ENCODE results near the gene PRPH. TPM values are rescaled to one million over a fixed set of nuclear protein-coding genes. Genes with fewer than 3 reads are reported as not detected.
"Not testable (repeated sequence)": the region's sequence is repeated elsewhere in the genome, so short reads cannot be mapped to it uniquely, and the experiment has no call there.

The PRPH gene
- total and polyA plus RNA-seq, 5 experiments from 2014 or later, result not detected

GRCh38 chr12:49296034-49296835, 1.3 kb downstream of the PRPH start:
- ATAC-seq, result peak; percentile 83 to 88
- POLR2A ChIA-PET, result interaction anchor here (0.6 to 1.5 kb wide), 4 partner anchors 28 to 161 kb away, joined by 3 to 5 read pairs (median 3); no protein-coding TSS in a partner anchor
- Mint-ChIP-seq H3K27ac (no peak overlapping the region), H3K4me1 (peaks cover 4 to 23% (median 21%) of the 10 kb centered on the region in 4 donors), H3K36me3 (peaks cover 0 to 3% (median 0%) of the 10 kb centered on the region in 3 donors), H3K9me3 (no peaks in the 10 kb centered on the region), H3K27me3 (peaks cover 25 to 81% (median 40%) of the 10 kb centered on the region in 5 donors), H3K4me3 (peak overlapping the region in 9 of 10 donors; percentile 48 to 78 (median 69))
- peak; percentile 43 to 83 (median 62) for DNase-seq

- H3K36me3 Mint-ChIP-seq, result peaks cover 0 to 3% (median 0%) of the 10 kb centered on the region in 3 donors
- DNase-seq (peak in 2 of 10 donors; percentile 11 to 41), ATAC-seq (peak; percentile 73 to 78)
- no peaks in the 10 kb centered on the region for H3K9me3 Mint-ChIP-seq
- H3K4me3 Mint-ChIP-seq, result peak overlapping the region; percentile 60 to 78 (median 69)
- H3K27me3 Mint-ChIP-seq, result peaks cover 30 to 81% (median 41%) of the 10 kb centered on the region in 5 donors
- POLR2A ChIA-PET, result interaction anchor here (0.6 to 1.5 kb wide), 4 partner anchors 29 to 160 kb away, joined by 3 to 5 read pairs (median 3); no protein-coding TSS in a partner anchor
- peaks cover 4 to 23% (median 21%) of the 10 kb centered on the region in 4 donors for H3K4me1 Mint-ChIP-seq
- H3K27ac Mint-ChIP-seq, result no peak overlapping the region
Observed at GRCh38 chr12:49296836-49297694, 2.1 kb downstream of the PRPH start.

DNA sequence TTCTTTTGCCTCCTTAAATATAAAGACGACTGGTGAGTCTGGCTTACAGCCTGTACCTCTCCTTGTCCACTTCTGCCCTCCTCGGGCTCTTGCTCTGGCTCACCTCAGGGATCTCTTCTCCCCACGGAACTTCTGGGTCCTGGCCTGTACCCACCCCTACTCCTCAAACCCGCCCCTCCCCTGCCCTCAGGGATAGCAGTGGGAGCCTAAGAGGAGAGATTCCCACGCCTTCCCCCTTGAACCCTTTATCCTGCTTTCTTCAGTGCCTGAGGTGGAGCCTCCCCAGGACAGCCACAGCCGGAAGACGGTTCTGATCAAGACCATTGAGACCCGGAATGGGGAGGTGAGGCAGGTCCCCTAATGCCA, 2.7 kb downstream of the PRPH start:
- DNase-seq (no peak), ATAC-seq (no peak)
- H3K4me1 Mint-ChIP-seq, result peaks cover 4 to 23% (median 21%) of the 10 kb centered on the region in 4 donors
- H3K27me3 Mint-ChIP-seq, result peaks cover 30 to 86% (median 42%) of the 10 kb centered on the region in 5 donors
- peak overlapping the region in 1 of 10 donors; percentile 9 for H3K27ac Mint-ChIP-seq
- peak overlapping the region in 8 of 10 donors; percentile 7 to 78 (median 51) for H3K4me3 Mint-ChIP-seq
- POLR2A ChIA-PET, result interaction anchor here (1.5 kb wide), 1 partner anchor 50 kb away, joined by 3 read pairs; no protein-coding TSS in a partner anchor
- peaks cover 0 to 3% (median 0%) of the 10 kb centered on the region in 3 donors for H3K36me3 Mint-ChIP-seq
- no peaks in the 10 kb centered on the region for H3K9me3 Mint-ChIP-seq

GRCh38 chr12:49298160-49298559, 3.2 kb downstream of the PRPH start:
- DNase-seq, result no peak

DNA sequence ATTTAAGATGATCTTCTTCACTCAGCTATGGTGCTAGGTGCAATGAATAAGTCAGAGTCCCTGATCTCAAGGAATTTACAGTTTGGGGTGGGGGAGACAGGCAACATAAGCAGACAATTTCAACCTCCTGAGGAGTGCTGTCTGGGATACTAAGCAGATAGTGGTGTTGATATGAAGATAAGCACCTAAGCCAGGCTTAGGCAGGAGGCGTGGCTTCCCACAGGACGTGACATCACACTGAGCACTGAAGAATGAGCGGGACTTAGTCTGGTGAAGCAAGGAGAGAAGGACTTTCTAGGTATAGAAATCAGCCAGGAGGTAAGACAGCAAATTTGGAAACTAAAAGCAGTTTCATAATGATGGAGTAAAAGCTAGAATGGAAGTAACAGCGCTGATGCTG, 6.8 kb downstream of the PRPH start:
- H3K27me3 Mint-ChIP-seq, result peaks cover 34 to 76% (median 48%) of the 10 kb centered on the region in 5 donors
- no peaks in the 10 kb centered on the region for H3K9me3 Mint-ChIP-seq
- no peak overlapping the region for H3K27ac Mint-ChIP-seq
- POLR2A ChIA-PET, result no interaction called here
- no peak overlapping the region for H3K4me3 Mint-ChIP-seq
- ATAC-seq (no peak), DNase-seq (no peak)
- H3K36me3 Mint-ChIP-seq, result peaks cover 0 to 3% (median 0%) of the 10 kb centered on the region in 3 donors
- H3K4me1 Mint-ChIP-seq, result peaks cover 4 to 17% (median 13%) of the 10 kb centered on the region in 4 donors

More at GRCh38 chr12:49298160-49298559, 3.2 kb downstream of the PRPH start:
- Mint-ChIP-seq H3K27me3 (peaks cover 35 to 88% (median 46%) of the 10 kb centered on the region in 5 donors), H3K9me3 (no peaks in the 10 kb centered on the region), H3K4me3 (peak overlapping the region in 7 of 10 donors; percentile 7 to 78 (median 53)), H3K36me3 (peaks cover 0 to 3% (median 0%) of the 10 kb centered on the region in 3 donors), H3K4me1 (peaks cover 4 to 23% (median 21%) of the 10 kb centered on the region in 4 donors), H3K27ac (peak overlapping the region in 1 of 10 donors; percentile 25)
- POLR2A ChIA-PET, result no interaction called here
- no peak for ATAC-seq

GRCh38 chr12:49304161-49304560, 9.2 kb downstream of the PRPH start:
- no peak overlapping the region for H3K27ac Mint-ChIP-seq
- POLR2A ChIA-PET, result no interaction called here
- no peak for ATAC-seq
- DNase-seq, result no peak
- H3K4me3 Mint-ChIP-seq, result no peak overlapping the region
- peaks cover 27 to 73% (median 39%) of the 10 kb centered on the region in 5 donors for H3K27me3 Mint-ChIP-seq
- H3K36me3 Mint-ChIP-seq, result no peaks in the 10 kb centered on the region
- H3K4me1 Mint-ChIP-seq, result no peaks in the 10 kb centered on the region
- H3K9me3 Mint-ChIP-seq, result no peaks in the 10 kb centered on the region

GRCh38 chr12:49305762-49306510, 11.0 kb downstream of the PRPH start:
- DNase-seq (no peak), ATAC-seq (no peak)
- Mint-ChIP-seq H3K27ac (no peak overlapping the region), H3K4me1 (no peaks in the 10 kb centered on the region), H3K36me3 (no peaks in the 10 kb centered on the region), H3K9me3 (no peaks in the 10 kb centered on the region), H3K4me3 (no peak overlapping the region), H3K27me3 (peaks cover 26 to 71% (median 35%) of the 10 kb centered on the region in 5 donors)
- POLR2A ChIA-PET, result no interaction called here

GRCh38 chr12:49309386-49309785, 14.4 kb downstream of the PRPH start:
- Mint-ChIP-seq H3K27ac (peak overlapping the region in 1 of 10 donors; percentile 34), H3K36me3 (no peaks in the 10 kb centered on the region), H3K4me3 (no peak overlapping the region), H3K27me3 (peaks cover 14 to 54% (median 23%) of the 10 kb centered on the region in 5 donors), H3K4me1 (no peaks in the 10 kb centered on the region), H3K9me3 (no peaks in the 10 kb centered on the region)
- no peak for ATAC-seq
- POLR2A ChIA-PET, result no interaction called here
- no peak for DNase-seq

- H3K27ac Mint-ChIP-seq, H3K9me3 Mint-ChIP-seq, POLR2A ChIA-PET, DNase-seq, H3K4me3 Mint-ChIP-seq, H3K4me1 Mint-ChIP-seq, ATAC-seq, H3K36me3 Mint-ChIP-seq: not testable (repeated sequence)
- H3K27me3 Mint-ChIP-seq, result peaks cover 13 to 52% (median 22%) of the 10 kb centered on the region in 5 donors
Observed at GRCh38 chr12:49310451-49311000, 15.6 kb downstream of the PRPH start.

- no peak overlapping the region for H3K4me3 Mint-ChIP-seq
- no peaks in the 10 kb centered on the region for H3K9me3 Mint-ChIP-seq
- no peak for ATAC-seq
- H3K27me3 Mint-ChIP-seq, result peaks cover 2 to 15% (median 8%) of the 10 kb centered on the region in 5 donors
- H3K4me1 Mint-ChIP-seq, result no peaks in the 10 kb centered on the region
- peak overlapping the region in 1 of 10 donors; percentile 47 for H3K27ac Mint-ChIP-seq
- no peaks in the 10 kb centered on the region for H3K36me3 Mint-ChIP-seq
- DNase-seq, result no peak
- POLR2A ChIA-PET, result interaction anchor here (0.7 kb wide), 1 partner anchor 21 kb away, joined by 3 read pairs; no protein-coding TSS in a partner anchor
Observed at GRCh38 chr12:49314811-49315210, 19.9 kb downstream of the PRPH start.

DNA sequence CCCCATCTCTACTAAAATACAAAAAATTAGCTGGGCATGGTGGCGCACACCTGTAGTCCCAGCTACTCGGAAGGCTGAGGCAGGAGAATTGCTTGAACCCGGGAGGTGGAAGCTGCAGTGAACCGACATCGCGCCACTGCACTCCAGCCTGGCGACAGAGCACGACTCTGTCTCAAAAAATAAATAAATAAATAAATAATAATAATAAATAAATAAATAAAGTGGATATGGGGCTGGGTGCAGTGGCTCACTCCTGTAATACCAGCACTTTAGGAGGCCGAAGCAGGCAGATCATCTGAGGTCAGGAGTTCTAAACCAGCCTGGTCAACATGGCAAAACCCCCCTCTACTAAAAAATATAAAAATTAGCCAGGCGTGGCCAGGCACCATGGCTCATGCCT, 22.2 kb downstream of the PRPH start:
- H3K36me3 Mint-ChIP-seq, H3K4me1 Mint-ChIP-seq, ATAC-seq, H3K27ac Mint-ChIP-seq, H3K4me3 Mint-ChIP-seq, H3K9me3 Mint-ChIP-seq, DNase-seq, POLR2A ChIA-PET: not testable (repeated sequence)
- H3K27me3 Mint-ChIP-seq, result peaks cover 2 to 14% (median 3%) of the 10 kb centered on the region in 5 donors

All from naive thymus-derived CD8-positive, alpha-beta T cell (primary cell).